ENCODE data around the gene KCNK15.

Gene KCNK15

GRCh38 chr20:44792796-44793195 lies 47.1 kb downstream of the KCNK15 start:
- H3K27me3 ChIP-seq (ENCODE audit: insufficient read depth, low read length), result no peaks in the 10 kb centered on the region
- no peaks in the 10 kb centered on the region for H3K36me3 ChIP-seq (ENCODE audit: insufficient read depth, low read length)
- no peaks in the 10 kb centered on the region for H4K20me1 ChIP-seq (ENCODE audit: insufficient read depth, low read length)
- TF ChIP-seq EZH2 (IDR thresholded peaks at IDR 0.05; ENCODE audit: borderline replicate concordance, low read length), result no peak
- TF ChIP-seq CTCF (IDR thresholded peaks at IDR 0.05; ENCODE audit: low read length), result no peak
- H3F3A ChIP-seq (ENCODE audit: insufficient read depth, low read length), result no peaks in the 10 kb centered on the region
- H3K4me3 ChIP-seq (ENCODE audit: low read depth, low read length, poor library complexity, severe bottlenecking), result no peak overlapping the region
- no peak overlapping the region for H2AFZ ChIP-seq (ENCODE audit: low read length)
- no peaks in the 10 kb centered on the region for H3K79me2 ChIP-seq (ENCODE audit: insufficient read depth, low read length)
- H3K9me2 ChIP-seq (ENCODE audit: low read depth, low read length), result no peaks in the 10 kb centered on the region
- no peak overlapping the region for H3K9ac ChIP-seq (ENCODE audit: low read length)
- H3K4me2 ChIP-seq (ENCODE audit: low read length), result no peak overlapping the region
- H3K9me3 ChIP-seq (ENCODE audit: low read length), result no peaks in the 10 kb centered on the region
- H3K27ac ChIP-seq (ENCODE audit: low read depth, low read length, poor library complexity, severe bottlenecking), result no peak overlapping the region
- H3K4me1 ChIP-seq (ENCODE audit: insufficient read depth, low read length, severe bottlenecking), result no peaks in the 10 kb centered on the region

GRCh38 chr20:44795836-44796235 lies 50.2 kb downstream of the KCNK15 start:
- H3K9me2 ChIP-seq (ENCODE audit: low read depth, low read length), result no peaks in the 10 kb centered on the region
- no peaks in the 10 kb centered on the region for H3K9me3 ChIP-seq (ENCODE audit: low read length)
- no peak overlapping the region for H3K27ac ChIP-seq (ENCODE audit: low read depth, low read length, poor library complexity, severe bottlenecking)
- H3K4me1 ChIP-seq (ENCODE audit: insufficient read depth, low read length, severe bottlenecking), result no peaks in the 10 kb centered on the region
- H3K79me2 ChIP-seq (ENCODE audit: insufficient read depth, low read length), result no peaks in the 10 kb centered on the region
- H4K20me1 ChIP-seq (ENCODE audit: insufficient read depth, low read length), result no peaks in the 10 kb centered on the region
- H3F3A ChIP-seq (ENCODE audit: insufficient read depth, low read length), result no peaks in the 10 kb centered on the region
- no peak overlapping the region for H3K9ac ChIP-seq (ENCODE audit: low read length)
- TF ChIP-seq EZH2 (IDR thresholded peaks at IDR 0.05; ENCODE audit: borderline replicate concordance, low read length), result no peak
- TF ChIP-seq CTCF (IDR thresholded peaks at IDR 0.05; ENCODE audit: low read length), result no peak
- no peak overlapping the region for H3K4me3 ChIP-seq (ENCODE audit: low read depth, low read length, poor library complexity, severe bottlenecking)
- no peak overlapping the region for H2AFZ ChIP-seq (ENCODE audit: low read length)
- no peaks in the 10 kb centered on the region for H3K27me3 ChIP-seq (ENCODE audit: insufficient read depth, low read length)
- no peak overlapping the region for H3K4me2 ChIP-seq (ENCODE audit: low read length)
- H3K36me3 ChIP-seq (ENCODE audit: insufficient read depth, low read length), result no peaks in the 10 kb centered on the region

GRCh38 chr20:44796311-44796710 lies 50.6 kb downstream of the KCNK15 start:
- Histone ChIP-seq H3K9me3 (ENCODE audit: low read length) (no peaks in the 10 kb centered on the region), H4K20me1 (ENCODE audit: insufficient read depth, low read length) (no peaks in the 10 kb centered on the region), H3K36me3 (ENCODE audit: insufficient read depth, low read length) (no peaks in the 10 kb centered on the region), H3K79me2 (ENCODE audit: insufficient read depth, low read length) (no peaks in the 10 kb centered on the region), H3K4me2 (ENCODE audit: low read length) (no peak overlapping the region), H3K9me2 (ENCODE audit: low read depth, low read length) (no peaks in the 10 kb centered on the region), H3K27me3 (ENCODE audit: insufficient read depth, low read length) (no peaks in the 10 kb centered on the region), H2AFZ (ENCODE audit: low read length) (no peak overlapping the region), H3K9ac (ENCODE audit: low read length) (no peak overlapping the region), H3K4me1 (ENCODE audit: insufficient read depth, low read length, severe bottlenecking) (no peaks in the 10 kb centered on the region), H3F3A (ENCODE audit: insufficient read depth, low read length) (no peaks in the 10 kb centered on the region), H3K4me3 (ENCODE audit: low read depth, low read length, poor library complexity, severe bottlenecking) (no peak overlapping the region), H3K27ac (ENCODE audit: low read depth, low read length, poor library complexity, severe bottlenecking) (no peak overlapping the region)
- TF ChIP-seq EZH2 (IDR thresholded peaks at IDR 0.05; ENCODE audit: borderline replicate concordance, low read length) (no peak), CTCF (IDR thresholded peaks at IDR 0.05; ENCODE audit: low read length) (no peak)

Measured in OCI-LY1 (cell line).